ENCODE measurements around the gene TTBK2. TPM values are rescaled to one million over a fixed set of nuclear protein-coding genes. Genes with fewer than 3 reads are reported as not detected.

Gene TTBK2
- total and polyA plus RNA-seq, 4 donors: 1.0 to 6.4 (median 4.3) TPM

GRCh38 chr15:42914728-42915497, 5.7 kb downstream of the TTBK2 start:
- DNase-seq (ENCODE audit: low spot score): no peak
- Histone ChIP-seq H3K4me3 (ENCODE audit: low read depth in 1 of 3, low read length in 3 of 3) (no peak overlapping the region), H3K4me1 (ENCODE audit: control insufficient read depth in 4 of 4, insufficient read depth in 4 of 4, low read length in 3 of 4) (peaks cover 1 to 9% (median 7%) of the 10 kb centered on the region in 4 donors), H3K9me3 (ENCODE audit: control insufficient read depth in 4 of 4, low read length in 3 of 4) (no peaks in the 10 kb centered on the region), H3K9ac (ENCODE audit: low read depth in 1 of 2, low read length in 2 of 2) (no peak overlapping the region), H3K27me3 (ENCODE audit: control insufficient read depth in 4 of 4, insufficient read depth in 4 of 4, low read length in 3 of 4) (no peaks in the 10 kb centered on the region), H3K27ac (ENCODE audit: low read depth in 1 of 2, low read length in 2 of 2) (no peak overlapping the region), H3K36me3 (ENCODE audit: control insufficient read depth in 4 of 4, insufficient read depth in 3 of 4, low read depth in 1 of 4, low read length in 3 of 4) (no peaks in the 10 kb centered on the region)
- TF ChIP-seq FOXA1 (IDR thresholded peaks at IDR 0.05) (no peak), RXRA (IDR thresholded peaks at IDR 0.05) (no peak), TAF1 (conservative IDR thresholded peaks at IDR 0.05) (no peak), YY1 (IDR thresholded peaks at IDR 0.05) (no peak)
- 77% methylated on average over 5 of the region's 5 CpGs for WGBS

- no peaks in the 10 kb centered on the region for H3K36me3 ChIP-seq (ENCODE audit: control insufficient read depth in 4 of 4, insufficient read depth in 3 of 4, low read depth in 1 of 4, low read length in 3 of 4)
- no peak overlapping the region for H3K4me3 ChIP-seq (ENCODE audit: low read depth in 1 of 3, low read length in 3 of 3)
- H3K27me3 ChIP-seq (ENCODE audit: control insufficient read depth in 4 of 4, insufficient read depth in 4 of 4, low read length in 3 of 4): no peaks in the 10 kb centered on the region
- no peak overlapping the region for H3K27ac ChIP-seq (ENCODE audit: low read depth in 1 of 2, low read length in 2 of 2)
- no peaks in the 10 kb centered on the region for H3K9me3 ChIP-seq (ENCODE audit: control insufficient read depth in 4 of 4, low read length in 3 of 4)
- H3K9ac ChIP-seq (ENCODE audit: low read depth in 1 of 2, low read length in 2 of 2): no peak overlapping the region
- TF ChIP-seq RAD21 (IDR thresholded peaks at IDR 0.05): no peak
- no peak for TF ChIP-seq FOXA2 (IDR thresholded peaks at IDR 0.05)
- WGBS: 92% methylated on average over 5 of the region's 5 CpGs
- no peak for DNase-seq (ENCODE audit: low spot score)
- H3K4me1 ChIP-seq (ENCODE audit: control insufficient read depth in 4 of 4, insufficient read depth in 4 of 4, low read length in 3 of 4): peaks cover 0 to 1% (median 0%) of the 10 kb centered on the region in 4 donors
Measured at GRCh38 chr15:42911058-42911592, 9.5 kb downstream of the TTBK2 start.

DNA sequence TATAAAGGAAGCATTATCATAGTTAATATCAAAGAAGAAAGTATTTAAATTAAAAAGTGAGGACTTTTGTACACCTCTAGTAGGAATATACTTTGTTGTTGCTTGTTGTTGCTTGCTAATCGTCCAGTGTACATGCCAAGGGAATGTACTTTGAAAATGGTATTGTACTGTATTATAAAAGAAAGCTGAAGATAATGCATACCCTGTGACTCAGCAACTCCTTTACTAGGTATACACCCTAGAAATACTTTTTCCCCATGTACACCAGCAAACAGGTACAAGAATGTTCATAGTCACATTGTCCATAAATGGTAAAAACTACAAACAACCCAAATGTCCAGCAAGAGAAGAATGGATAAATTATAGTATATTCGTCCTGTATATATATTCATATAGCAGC, 12.0 kb downstream of the TTBK2 start:
- 88% methylated on average over 2 of the region's 2 CpGs for WGBS
- no peaks in the 10 kb centered on the region for H3K4me1 ChIP-seq (ENCODE audit: control insufficient read depth in 4 of 4, insufficient read depth in 4 of 4, low read length in 3 of 4)
- no peaks in the 10 kb centered on the region for H3K27me3 ChIP-seq (ENCODE audit: control insufficient read depth in 4 of 4, insufficient read depth in 4 of 4, low read length in 3 of 4)
- no peak overlapping the region for H3K27ac ChIP-seq (ENCODE audit: low read depth in 1 of 2, low read length in 2 of 2)
- no peak overlapping the region for H3K9ac ChIP-seq (ENCODE audit: low read depth in 1 of 2, low read length in 2 of 2)
- DNase-seq (ENCODE audit: low spot score): no peak
- H3K36me3 ChIP-seq (ENCODE audit: control insufficient read depth in 4 of 4, insufficient read depth in 3 of 4, low read depth in 1 of 4, low read length in 3 of 4): no peaks in the 10 kb centered on the region
- no peak overlapping the region for H3K4me3 ChIP-seq (ENCODE audit: low read depth in 1 of 3, low read length in 3 of 3)
- no peaks in the 10 kb centered on the region for H3K9me3 ChIP-seq (ENCODE audit: control insufficient read depth in 4 of 4, low read length in 3 of 4)
- TF ChIP-seq ZBTB33 (IDR thresholded peaks at IDR 0.05) (no peak), TAF1 (conservative IDR thresholded peaks at IDR 0.05) (no peak), RXRA (IDR thresholded peaks at IDR 0.05) (no peak), FOXA2 (IDR thresholded peaks at IDR 0.05) (no peak), FOXA1 (IDR thresholded peaks at IDR 0.05) (no peak), JUND (IDR thresholded peaks at IDR 0.05) (no peak), HNF4A (conservative IDR thresholded peaks at IDR 0.05) (no peak), YY1 (IDR thresholded peaks at IDR 0.05) (no peak), HNF4G (IDR thresholded peaks at IDR 0.05) (no peak), NR2F2 (IDR thresholded peaks at IDR 0.05) (no peak), EGR1 (IDR thresholded peaks at IDR 0.05; ENCODE audit: low read depth in 2 of 2) (no peak), SP1 (IDR thresholded peaks at IDR 0.05) (no peak), GABPA (IDR thresholded peaks at IDR 0.05 in 1 of 2, conservative IDR thresholded peaks at IDR 0.05 in 1 of 2) (no peak), RAD21 (IDR thresholded peaks at IDR 0.05) (no peak)
- TF ChIP-seq, protein P1, sequence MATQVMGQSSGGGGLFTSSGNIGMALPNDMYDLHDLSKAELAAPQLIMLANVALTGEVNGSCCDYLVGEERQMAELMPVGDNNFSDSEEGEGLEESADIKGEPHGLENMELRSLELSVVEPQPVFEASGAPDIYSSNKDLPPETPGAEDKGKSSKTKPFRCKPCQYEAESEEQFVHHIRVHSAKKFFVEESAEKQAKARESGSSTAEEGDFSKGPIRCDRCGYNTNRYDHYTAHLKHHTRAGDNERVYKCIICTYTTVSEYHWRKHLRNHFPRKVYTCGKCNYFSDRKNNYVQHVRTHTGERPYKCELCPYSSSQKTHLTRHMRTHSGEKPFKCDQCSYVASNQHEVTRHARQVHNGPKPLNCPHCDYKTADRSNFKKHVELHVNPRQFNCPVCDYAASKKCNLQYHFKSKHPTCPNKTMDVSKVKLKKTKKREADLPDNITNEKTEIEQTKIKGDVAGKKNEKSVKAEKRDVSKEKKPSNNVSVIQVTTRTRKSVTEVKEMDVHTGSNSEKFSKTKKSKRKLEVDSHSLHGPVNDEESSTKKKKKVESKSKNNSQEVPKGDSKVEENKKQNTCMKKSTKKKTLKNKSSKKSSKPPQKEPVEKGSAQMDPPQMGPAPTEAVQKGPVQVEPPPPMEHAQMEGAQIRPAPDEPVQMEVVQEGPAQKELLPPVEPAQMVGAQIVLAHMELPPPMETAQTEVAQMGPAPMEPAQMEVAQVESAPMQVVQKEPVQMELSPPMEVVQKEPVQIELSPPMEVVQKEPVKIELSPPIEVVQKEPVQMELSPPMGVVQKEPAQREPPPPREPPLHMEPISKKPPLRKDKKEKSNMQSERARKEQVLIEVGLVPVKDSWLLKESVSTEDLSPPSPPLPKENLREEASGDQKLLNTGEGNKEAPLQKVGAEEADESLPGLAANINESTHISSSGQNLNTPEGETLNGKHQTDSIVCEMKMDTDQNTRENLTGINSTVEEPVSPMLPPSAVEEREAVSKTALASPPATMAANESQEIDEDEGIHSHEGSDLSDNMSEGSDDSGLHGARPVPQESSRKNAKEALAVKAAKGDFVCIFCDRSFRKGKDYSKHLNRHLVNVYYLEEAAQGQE (IDR thresholded peaks at IDR 0.05): no peak
- TF ChIP-seq, protein P2, sequence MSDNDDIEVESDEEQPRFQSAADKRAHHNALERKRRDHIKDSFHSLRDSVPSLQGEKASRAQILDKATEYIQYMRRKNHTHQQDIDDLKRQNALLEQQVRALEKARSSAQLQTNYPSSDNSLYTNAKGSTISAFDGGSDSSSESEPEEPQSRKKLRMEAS (IDR thresholded peaks at IDR 0.05): no peak
- TF ChIP-seq, protein P3, sequence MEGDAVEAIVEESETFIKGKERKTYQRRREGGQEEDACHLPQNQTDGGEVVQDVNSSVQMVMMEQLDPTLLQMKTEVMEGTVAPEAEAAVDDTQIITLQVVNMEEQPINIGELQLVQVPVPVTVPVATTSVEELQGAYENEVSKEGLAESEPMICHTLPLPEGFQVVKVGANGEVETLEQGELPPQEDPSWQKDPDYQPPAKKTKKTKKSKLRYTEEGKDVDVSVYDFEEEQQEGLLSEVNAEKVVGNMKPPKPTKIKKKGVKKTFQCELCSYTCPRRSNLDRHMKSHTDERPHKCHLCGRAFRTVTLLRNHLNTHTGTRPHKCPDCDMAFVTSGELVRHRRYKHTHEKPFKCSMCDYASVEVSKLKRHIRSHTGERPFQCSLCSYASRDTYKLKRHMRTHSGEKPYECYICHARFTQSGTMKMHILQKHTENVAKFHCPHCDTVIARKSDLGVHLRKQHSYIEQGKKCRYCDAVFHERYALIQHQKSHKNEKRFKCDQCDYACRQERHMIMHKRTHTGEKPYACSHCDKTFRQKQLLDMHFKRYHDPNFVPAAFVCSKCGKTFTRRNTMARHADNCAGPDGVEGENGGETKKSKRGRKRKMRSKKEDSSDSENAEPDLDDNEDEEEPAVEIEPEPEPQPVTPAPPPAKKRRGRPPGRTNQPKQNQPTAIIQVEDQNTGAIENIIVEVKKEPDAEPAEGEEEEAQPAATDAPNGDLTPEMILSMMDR (IDR thresholded peaks at IDR 0.05; ENCODE audit: low read depth, low read length, missing input control): no peak

Measured in liver (tissue), 9 donors.